GM12878 (cell line): ENCODE measurements around the gene C5orf52. TPM values are rescaled to one million over a fixed set of nuclear protein-coding genes. Genes with fewer than 3 reads are reported as not detected.
"Not testable (repeated sequence)": the region's sequence is repeated elsewhere in the genome, so short reads cannot be mapped to it uniquely, and the experiment has no call there.

Experiments
- ATAC-seq: fragments of 200-7000 bp; cut with Tn5 transposase; 3 replicates; pipeline ENCODE4 v1.9.1; 2020; ENCODE audit warnings: mild to moderate bottlenecking, moderate library complexity
- BruUV-seq: library from RNA; stranded (reverse); fragments of 400-500 nt; replicated peaks from 2 replicates; lab custom pipeline; 2021; lab: Mats Ljungman, UMichigan
- CTCF ChIA-PET: fragments of 300-600 bp; sonication (Branson Sonifier 250); formaldehyde crosslinking; extraction: SDS; loops from one replicate; lab custom pipeline; 2021; ENCODE audit warnings: inconsistent platforms; lab: Yijun Ruan, JAX
- POLR2A ChIA-PET: fragments of 350-600 bp; formaldehyde crosslinking; extraction: SDS; loops from one replicate; lab custom pipeline; 2021; ENCODE audit warnings: inconsistent platforms; lab: Charles Lee
- RAD21 ChIA-PET: fragments of 300-600 bp; sonication (Branson Sonifier 250); formaldehyde crosslinking; loops from one replicate; lab custom pipeline; 2023; ENCODE audit warnings: antibody characterized with exemption; ENCODE audit not compliant: unreplicated experiment; lab: Charles Lee
- SMC1A ChIA-PET: fragments of 300-600 bp; sonication (Branson Sonifier 250); formaldehyde crosslinking; loops from one replicate; lab custom pipeline; 2023; ENCODE audit not compliant: unreplicated experiment, uncharacterized antibody; lab: Charles Lee
- DNase-seq: peaks from one replicate; pipeline ENCODE4 v3.0.0-alpha.2; 2011; ENCODE audit warnings: low read depth, low spot score
- FAIRE-seq: peaks from 3 replicates; lab custom pipeline; 2011; peaks lifted over from hg19 to GRCh38; lab: Jason Lieb, UNC
- H2AFZ ChIP-seq: 2 replicates; pipeline ENCODE4 v1.6.0; 2011; ENCODE audit warnings: low read depth, low read length, control low read depth; ENCODE audit not compliant: control insufficient read depth
- H3K27ac ChIP-seq: 2 replicates; pipeline ENCODE4 v1.5.1; 2011; ENCODE audit warnings: control low read depth; ENCODE audit not compliant: control insufficient read depth, insufficient read depth
- H3K27me3 ChIP-seq, 2 experiments: replicated peaks in 1 of 2; 2 replicates each; pipeline versions ENCODE4 v1.6.0 to v1.6.1; 2011; ENCODE audit warnings: low read length in 1 of 2; ENCODE audit not compliant: control insufficient read depth in 2 of 2, insufficient read depth in 2 of 2
- H3K36me3 ChIP-seq, 2 experiments: 2 replicates each; pipeline ENCODE4 v1.5.1; 2011; ENCODE audit warnings: low read length in 1 of 2; ENCODE audit not compliant: control insufficient read depth in 2 of 2, insufficient read depth in 2 of 2
- H3K4me1 ChIP-seq: 2 replicates; pipeline ENCODE4 v1.6.1; 2011; ENCODE audit warnings: mild to moderate bottlenecking, low read length, moderate library complexity, mixed read lengths; ENCODE audit not compliant: control insufficient read depth, insufficient read depth
- H3K4me2 ChIP-seq: 2 replicates; pipeline ENCODE4 v1.6.0; 2011; ENCODE audit warnings: control low read depth; ENCODE audit not compliant: control insufficient read depth, insufficient read depth
- H3K4me3 ChIP-seq: fragments of 200-600 bp; sonication (generic); 2 replicates; pipeline ENCODE4 v1.5.1; 2016
- H3K79me2 ChIP-seq: 2 replicates; pipeline ENCODE4 v1.6.0; 2011; ENCODE audit warnings: low read length; ENCODE audit not compliant: control insufficient read depth, insufficient read depth
- H3K9ac ChIP-seq: 2 replicates; pipeline ENCODE4 v1.8.0; 2011; ENCODE audit warnings: low read length, control low read depth, mixed read lengths; ENCODE audit not compliant: control insufficient read depth, insufficient read depth
- H3K9me3 ChIP-seq: replicated peaks from 3 replicates; pipeline ENCODE4 v1.5.1; 2011; ENCODE audit warnings: mild to moderate bottlenecking, low read length; ENCODE audit not compliant: control insufficient read depth, insufficient read depth
- H4K20me1 ChIP-seq: 2 replicates; pipeline ENCODE4 v1.6.0; 2011; ENCODE audit not compliant: control insufficient read depth, insufficient read depth
- MEF2B ChIP-seq: fragments of 450-650 bp; IDR thresholded peaks from 2 replicates; pipeline ENCODE4 v1.6.1; 2018; ENCODE audit warnings: mild to moderate bottlenecking, moderate library complexity; ENCODE audit not compliant: partially characterized antibody, poor library complexity, severe bottlenecking
- RB1 ChIP-seq: fragments of 450-650 bp; formaldehyde crosslinking; IDR thresholded peaks from 2 replicates; pipeline ENCODE4 v1.6.1; 2017; ENCODE audit warnings: mild to moderate bottlenecking, borderline replicate concordance
- WGBS: methylation state at CpG from one replicate; pipeline ENCODE4 v1.1.6; 2016; ENCODE audit warnings: low lambda C conversion rate; ENCODE audit not compliant: insufficient replicate concordance, insufficient coverage; ENCODE audit errors: missing lambda C conversion rate; 5-methylcytosine and 5-hydroxymethylcytosine counted together
- in situ Hi-C: fragments of 300-500 bp; cut with MboI; formaldehyde crosslinking; loops from 9 replicates; pipeline ENCODE4 v1.14.3; 2018; ENCODE audit warnings: mixed read lengths
- intact Hi-C: fragments of 100-400 bp; cut with micrococcal nuclease; formaldehyde crosslinking; loops from one replicate; pipeline ENCODE4 v1.14.2; 2022; ENCODE audit not compliant: unreplicated experiment
- polyA plus RNA-seq, 11 experiments: library from polyadenylated mRNA; depleted of rRNA in 4 of 11; unstranded in 6 of 11; stranded (reverse) in 5 of 11; fragments of >200 nt; fragmentation: Nextera tagmentation in 4 of 11; fragmentation: Illumina TruSeq in 1 of 11; extraction: Ambion mirVana in 4 of 11; extraction: Trizol in 1 of 11; gene quantifications; 1 replicate in 1 of 11; 2 replicates in 10 of 11; pipeline versions ENCODE4 v1.2.1 to v1.2.3, GENCODE V29; 2011 to 2016; ENCODE audit warnings: inconsistent platforms in 2 of 11, missing spikeins in 2 of 11, low read depth in 1 of 11
- total RNA-seq, 4 experiments: library from RNA; depleted of rRNA in 3 of 4; stranded (reverse); fragments of >200 nt in 3 of 4; fragmentation: Illumina TruSeq in 1 of 4; extraction: Trizol in 1 of 4; gene quantifications; 2 replicates each; pipeline versions ENCODE4 v1.2.1 to v1.2.3, GENCODE V29; 2013 to 2021
- TF ChIP-seq, protein P1 (sequence below): fragments of 450-650 bp; conservative IDR thresholded peaks from 2 replicates; pipeline ENCODE4 v1.6.1; 2017; ENCODE audit warnings: mild to moderate bottlenecking, moderate library complexity
- TF ChIP-seq, protein P2 (sequence below): fragments of 450-650 bp; IDR thresholded peaks from 2 replicates; pipeline ENCODE4 v1.6.1; 2017; ENCODE audit warnings: antibody characterized with exemption, mild to moderate bottlenecking, moderate library complexity

C5orf52 gene
- total and polyA plus RNA-seq, 10 of the 15 experiments (the other 5 are each of a cell fraction or from before 2014, with no cell fraction given) = not detected

DNA sequence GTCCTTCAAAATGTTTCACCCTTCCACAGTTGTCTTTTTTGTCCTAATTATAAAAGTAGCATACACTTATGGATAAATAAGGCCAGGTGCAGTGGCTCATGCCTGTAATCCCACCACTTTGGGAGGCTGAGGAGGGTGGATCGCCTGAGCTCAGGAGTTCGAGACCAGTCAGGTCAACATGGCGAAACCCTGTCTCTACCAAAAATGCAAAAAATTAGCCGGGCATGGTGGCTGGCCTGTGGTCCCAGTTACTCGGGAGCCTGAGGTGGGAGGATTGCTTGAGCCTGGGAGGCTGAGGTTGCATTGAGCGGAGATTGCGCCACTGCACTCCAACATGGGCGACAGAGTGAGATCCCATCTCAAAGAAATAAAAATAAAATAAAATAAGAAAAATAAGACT, 1.6 kb downstream of the C5orf52 start:
- in situ Hi-C loops = loop anchor here (5.0 kb wide), 1 partner anchor 69 kb away; the partner anchor contains the start of gene LSM11
- no peaks in the 10 kb centered on the region for H3K9me3 ChIP-seq
- intact Hi-C loops = loop anchor here (5.0 kb wide), 1 partner anchor 101 kb away; no protein-coding TSS in a partner anchor
- no peak overlapping the region for H3K9ac ChIP-seq
- no peaks in the 10 kb centered on the region for H4K20me1 ChIP-seq
- ATAC-seq = no peak
- H3K4me3 ChIP-seq = no peak overlapping the region
- WGBS = 79% methylated on average over 8 of the region's 8 CpGs
- H3K4me1 ChIP-seq = peaks cover 5% of the 10 kb centered on the region
- BruUV-seq = no TSS peak
- SMC1A ChIA-PET = no interaction called here
- no peaks in the 10 kb centered on the region; a peak in 3 of 4 replicates for H3K27me3 ChIP-seq
- no peaks in the 10 kb centered on the region for H3K36me3 ChIP-seq
- H2AFZ ChIP-seq = no peak overlapping the region
- RAD21 ChIA-PET = no interaction called here
- H3K27ac ChIP-seq = no peak overlapping the region
- POLR2A ChIA-PET = no interaction called here
- no peak for TF ChIP-seq RB1
- no peak for TF ChIP-seq MEF2B
- TF ChIP-seq, protein P1, sequence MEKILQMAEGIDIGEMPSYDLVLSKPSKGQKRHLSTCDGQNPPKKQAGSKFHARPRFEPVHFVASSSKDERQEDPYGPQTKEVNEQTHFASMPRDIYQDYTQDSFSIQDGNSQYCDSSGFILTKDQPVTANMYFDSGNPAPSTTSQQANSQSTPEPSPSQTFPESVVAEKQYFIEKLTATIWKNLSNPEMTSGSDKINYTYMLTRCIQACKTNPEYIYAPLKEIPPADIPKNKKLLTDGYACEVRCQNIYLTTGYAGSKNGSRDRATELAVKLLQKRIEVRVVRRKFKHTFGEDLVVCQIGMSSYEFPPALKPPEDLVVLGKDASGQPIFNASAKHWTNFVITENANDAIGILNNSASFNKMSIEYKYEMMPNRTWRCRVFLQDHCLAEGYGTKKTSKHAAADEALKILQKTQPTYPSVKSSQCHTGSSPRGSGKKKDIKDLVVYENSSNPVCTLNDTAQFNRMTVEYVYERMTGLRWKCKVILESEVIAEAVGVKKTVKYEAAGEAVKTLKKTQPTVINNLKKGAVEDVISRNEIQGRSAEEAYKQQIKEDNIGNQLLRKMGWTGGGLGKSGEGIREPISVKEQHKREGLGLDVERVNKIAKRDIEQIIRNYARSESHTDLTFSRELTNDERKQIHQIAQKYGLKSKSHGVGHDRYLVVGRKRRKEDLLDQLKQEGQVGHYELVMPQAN = no peak
- TF ChIP-seq, protein P2, sequence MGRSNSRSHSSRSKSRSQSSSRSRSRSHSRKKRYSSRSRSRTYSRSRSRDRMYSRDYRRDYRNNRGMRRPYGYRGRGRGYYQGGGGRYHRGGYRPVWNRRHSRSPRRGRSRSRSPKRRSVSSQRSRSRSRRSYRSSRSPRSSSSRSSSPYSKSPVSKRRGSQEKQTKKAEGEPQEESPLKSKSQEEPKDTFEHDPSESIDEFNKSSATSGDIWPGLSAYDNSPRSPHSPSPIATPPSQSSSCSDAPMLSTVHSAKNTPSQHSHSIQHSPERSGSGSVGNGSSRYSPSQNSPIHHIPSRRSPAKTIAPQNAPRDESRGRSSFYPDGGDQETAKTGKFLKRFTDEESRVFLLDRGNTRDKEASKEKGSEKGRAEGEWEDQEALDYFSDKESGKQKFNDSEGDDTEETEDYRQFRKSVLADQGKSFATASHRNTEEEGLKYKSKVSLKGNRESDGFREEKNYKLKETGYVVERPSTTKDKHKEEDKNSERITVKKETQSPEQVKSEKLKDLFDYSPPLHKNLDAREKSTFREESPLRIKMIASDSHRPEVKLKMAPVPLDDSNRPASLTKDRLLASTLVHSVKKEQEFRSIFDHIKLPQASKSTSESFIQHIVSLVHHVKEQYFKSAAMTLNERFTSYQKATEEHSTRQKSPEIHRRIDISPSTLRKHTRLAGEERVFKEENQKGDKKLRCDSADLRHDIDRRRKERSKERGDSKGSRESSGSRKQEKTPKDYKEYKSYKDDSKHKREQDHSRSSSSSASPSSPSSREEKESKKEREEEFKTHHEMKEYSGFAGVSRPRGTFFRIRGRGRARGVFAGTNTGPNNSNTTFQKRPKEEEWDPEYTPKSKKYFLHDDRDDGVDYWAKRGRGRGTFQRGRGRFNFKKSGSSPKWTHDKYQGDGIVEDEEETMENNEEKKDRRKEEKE = no peak
- H3K4me2 ChIP-seq = no peak overlapping the region
- CTCF ChIA-PET = no interaction called here
- no peak for DNase-seq
- no peak for FAIRE-seq
- H3K79me2 ChIP-seq = no peaks in the 10 kb centered on the region

DNA sequence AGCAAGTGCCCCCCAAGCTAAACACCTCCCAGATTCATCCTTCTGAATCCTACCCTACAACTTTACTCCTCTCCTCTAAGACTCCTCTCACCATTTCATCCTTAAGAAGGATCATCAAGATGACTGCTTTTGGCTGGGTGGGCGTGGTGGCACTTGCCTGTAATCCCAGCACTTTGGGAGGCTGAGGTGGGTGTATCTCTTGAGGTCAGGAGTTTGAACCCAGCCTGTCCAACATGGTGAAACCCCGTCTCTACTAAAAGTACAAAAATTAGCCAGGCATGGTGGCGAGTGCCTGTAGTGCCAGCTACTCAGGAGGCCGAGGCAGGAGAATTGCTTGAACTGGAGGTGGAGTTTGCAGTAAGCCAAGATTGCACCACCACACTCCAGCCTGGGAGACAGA, 3.0 kb downstream of the C5orf52 start:
- not testable (repeated sequence) for BruUV-seq, H3K9ac ChIP-seq

More for the DNA sequence above, 3.0 kb downstream of the C5orf52 start:
- H3K4me1 ChIP-seq, ATAC-seq, H3K4me2 ChIP-seq, H3K27me3 ChIP-seq, DNase-seq, RAD21 ChIA-PET, POLR2A ChIA-PET, H3K27ac ChIP-seq, SMC1A ChIA-PET, H3K79me2 ChIP-seq, FAIRE-seq, H2AFZ ChIP-seq, H3K36me3 ChIP-seq, H3K9me3 ChIP-seq, H3K4me3 ChIP-seq, H4K20me1 ChIP-seq: not testable (repeated sequence)
- in situ Hi-C loops = loop anchor here (5.0 kb wide), 1 partner anchor 68 kb away; the partner anchor contains the start of gene LSM11
- intact Hi-C loops = loop anchor here (5.0 kb wide), 1 partner anchor 102 kb away; no protein-coding TSS in a partner anchor
- WGBS = 62% methylated on average over 4 of the region's 4 CpGs
- CTCF ChIA-PET = interaction anchor here (1.1 kb wide), 1 partner anchor 69 kb away, joined by 4 read pairs; the partner anchor contains the start of gene LSM11
